ENCODE results near the gene MNT.

DNA sequence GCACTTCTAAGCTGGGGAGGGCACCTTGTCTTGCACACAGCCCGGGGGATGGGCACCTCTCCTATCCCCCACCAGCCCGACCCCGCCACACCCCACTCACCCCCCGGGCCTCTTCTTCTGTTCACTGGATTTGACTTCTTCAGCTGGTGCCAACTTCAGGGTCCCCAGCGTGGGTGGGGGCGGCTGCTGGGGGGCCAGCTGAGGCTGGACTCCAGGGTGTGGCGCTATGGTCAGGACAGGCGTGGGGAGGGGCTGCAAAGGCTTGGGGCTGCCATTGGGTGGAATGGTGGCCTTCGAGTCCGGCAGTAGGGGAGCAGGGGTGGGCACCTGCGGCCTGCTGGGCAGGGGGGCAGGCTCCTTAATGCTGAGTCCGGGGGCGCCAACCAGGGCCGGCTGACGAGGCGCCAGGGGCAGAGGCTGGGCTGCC lies 6.1 kb downstream of the MNT start:
- TF ChIP-seq, protein P1, sequence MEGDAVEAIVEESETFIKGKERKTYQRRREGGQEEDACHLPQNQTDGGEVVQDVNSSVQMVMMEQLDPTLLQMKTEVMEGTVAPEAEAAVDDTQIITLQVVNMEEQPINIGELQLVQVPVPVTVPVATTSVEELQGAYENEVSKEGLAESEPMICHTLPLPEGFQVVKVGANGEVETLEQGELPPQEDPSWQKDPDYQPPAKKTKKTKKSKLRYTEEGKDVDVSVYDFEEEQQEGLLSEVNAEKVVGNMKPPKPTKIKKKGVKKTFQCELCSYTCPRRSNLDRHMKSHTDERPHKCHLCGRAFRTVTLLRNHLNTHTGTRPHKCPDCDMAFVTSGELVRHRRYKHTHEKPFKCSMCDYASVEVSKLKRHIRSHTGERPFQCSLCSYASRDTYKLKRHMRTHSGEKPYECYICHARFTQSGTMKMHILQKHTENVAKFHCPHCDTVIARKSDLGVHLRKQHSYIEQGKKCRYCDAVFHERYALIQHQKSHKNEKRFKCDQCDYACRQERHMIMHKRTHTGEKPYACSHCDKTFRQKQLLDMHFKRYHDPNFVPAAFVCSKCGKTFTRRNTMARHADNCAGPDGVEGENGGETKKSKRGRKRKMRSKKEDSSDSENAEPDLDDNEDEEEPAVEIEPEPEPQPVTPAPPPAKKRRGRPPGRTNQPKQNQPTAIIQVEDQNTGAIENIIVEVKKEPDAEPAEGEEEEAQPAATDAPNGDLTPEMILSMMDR (IDR thresholded peaks at IDR 0.05 in 4 of 5, conservative IDR thresholded peaks at IDR 0.05 in 1 of 5), result no peak
- no peak for TF ChIP-seq POLR2A (IDR thresholded peaks at IDR 0.05)

All from gastrocnemius medialis (tissue), 4 donors.